ENCODE measurements around the gene SLMAP. TPM values are rescaled to one million over a fixed set of nuclear protein-coding genes. Genes with fewer than 3 reads are reported as not detected.

SLMAP gene
- total and polyA plus RNA-seq, 2 of the 13 experiments (the other 11 are each of a cell fraction or from before 2014, with no cell fraction given) = 24.0 to 48.3 TPM

GRCh38 chr3:57948080-57948671 lies 192.1 kb downstream of the SLMAP start:
- WGBS (ENCODE audit: low lambda C conversion rate) = 15% methylated on average over 11 of the region's 12 CpGs
- H3K27me3 ChIP-seq (ENCODE audit: control insufficient read depth in 1 of 2, insufficient read depth in 2 of 2, low read length in 2 of 2) = no peaks in the 10 kb centered on the region; a peak in 1 of 5 replicates
- H2AFZ ChIP-seq (ENCODE audit: low read length) = peak overlapping the region; percentile 30
- peak; percentile 45 for ATAC-seq
- ChIA-PET CTCF (ENCODE audit: low intra/inter-chr PET ratio, low total read pairs) (no interaction called here), POLR2A (interaction anchor here (0.7 to 2.9 kb wide), 13 partner anchors 11 to 225 kb away, joined by 3 to 17 read pairs (median 5); partner anchors contain the start of gene SLMAP)
- in situ Hi-C loops (cut with HindIII; ENCODE audit: extremely low pct_ligation_motif_present, low pct_unique_long_range_greater_than_20kb) = no loop called here
- H4K20me1 ChIP-seq (ENCODE audit: insufficient read depth, low read length) = no peaks in the 10 kb centered on the region
- H3K9ac ChIP-seq (ENCODE audit: insufficient read depth, low read depth, low read length) = peak overlapping the region; percentile 79
- no peaks in the 10 kb centered on the region for H3K9me3 ChIP-seq (ENCODE audit: low read length)
- intact Hi-C loops (cut with micrococcal nuclease; ENCODE audit: unreplicated experiment) = loop anchor here (2.0 kb wide), 1 partner anchor 45 kb away; no protein-coding TSS in a partner anchor
- FAIRE-seq = no peak
- H3K27ac ChIP-seq (ENCODE audit: extremely low read length, insufficient read depth, low read length) = peak overlapping the region; percentile 90
- H3K4me3 ChIP-seq (replicated peaks in 1 of 3; ENCODE audit: insufficient read depth in 1 of 3, low read depth in 2 of 3, low read length in 3 of 3) = peak overlapping the region; percentile 39 to 70 (median 41); a peak in 5 of 6 replicates
- no peaks in the 10 kb centered on the region for H3K36me3 ChIP-seq (replicated peaks in 1 of 2; ENCODE audit: control insufficient read depth in 1 of 2, insufficient read depth in 2 of 2, low read length in 2 of 2)
- TSS peak; percentile 93 for BruUV-seq (replicated peaks)
- peak overlapping the region; percentile 94 for H3K4me2 ChIP-seq (ENCODE audit: low read depth, low read length)
- peak; percentile 24 for DNase-seq (ENCODE audit: low spot score)
- H3K4me1 ChIP-seq (ENCODE audit: insufficient read depth, low read length) = peaks cover 98% of the 10 kb centered on the region
- no peaks in the 10 kb centered on the region for H3K79me2 ChIP-seq (ENCODE audit: insufficient read depth, low read length)
- TF ChIP-seq ZNF879 (CRISPR knock-in tag; IDR thresholded peaks at IDR 0.05) (0 out of 2 replicates have a peak, but pooled peaks have one; percentile 16), ZNF224 (CRISPR knock-in tag; IDR thresholded peaks at IDR 0.05) (no peak), ZNF329 (CRISPR knock-in tag; IDR thresholded peaks at IDR 0.05; ENCODE audit: low read depth) (no peak), THRA (CRISPR knock-in tag; IDR thresholded peaks at IDR 0.05; ENCODE audit: borderline replicate concordance) (no peak), ZFAT (CRISPR knock-in tag; conservative IDR thresholded peaks at IDR 0.05) (no peak), ZSCAN25 (CRISPR knock-in tag; IDR thresholded peaks at IDR 0.05) (peak; percentile 40; the same call in 1 of the 2 replicates), ZNF713 (CRISPR knock-in tag; IDR thresholded peaks at IDR 0.05) (no peak), HMGA1 (CRISPR knock-in tag; conservative IDR thresholded peaks at IDR 0.05) (no peak), ZNF629 (CRISPR knock-in tag; conservative IDR thresholded peaks at IDR 0.05) (no peak), NFIC (IDR thresholded peaks at IDR 0.05; ENCODE audit: low read length) (no peak), PAXIP1 (CRISPR knock-in tag; conservative IDR thresholded peaks at IDR 0.05) (no peak), ELF3 (CRISPR knock-in tag; IDR thresholded peaks at IDR 0.05) (0 out of 2 replicates have a peak, but pooled peaks have one; percentile 13), ZNF160 (CRISPR knock-in tag; IDR thresholded peaks at IDR 0.05) (no peak), PHF21A (CRISPR knock-in tag; IDR thresholded peaks at IDR 0.05) (no peak), MXD1 (CRISPR knock-in tag; IDR thresholded peaks at IDR 0.05) (no peak; the same call in 1 of the 2 replicates), DMTF1 (CRISPR knock-in tag; IDR thresholded peaks at IDR 0.05) (no peak), MTF2 (CRISPR knock-in tag; IDR thresholded peaks at IDR 0.05; ENCODE audit: borderline replicate concordance) (no peak), ZNF652 (CRISPR knock-in tag; IDR thresholded peaks at IDR 0.05; ENCODE audit: borderline replicate concordance, low read depth) (peak; percentile 94)
